Activated CD8-positive, alpha-beta memory T cell treated with anti-CD3 and anti-CD28 coated beads, Interleukin-2, amount 50 U/mL, for 48 hours (primary cell): ENCODE results near the gene GPR89A.

Experiments
- DNase-seq: peaks from one replicate; pipeline ENCODE4 v3.0.0-alpha.2; 2020

The GPR89A gene

GRCh38 chr1:145719230-145720079 is 111.7 kb downstream of the GPR89A start, which contains the start of gene CD160:
CD160 (plus strand) TSS chr1:145719499; CDS start chr1:145728328, 8,829 bp downstream.
- DNase-seq = no peak
